Common myeloid progenitor, CD34-positive (primary cell): Measurements from ENCODE around the gene KLF3.

ENCODE experiments used
- CTCF ChIA-PET: fragments of 350-600 bp; sonication (Branson Sonifier 250); formaldehyde crosslinking; loops from one replicate; lab custom pipeline; 2021; ENCODE audit warnings: antibody characterized with exemption; lab: Charles Lee
- POLR2A ChIA-PET: fragments of 350-600 bp; sonication (Branson Sonifier 250); formaldehyde crosslinking; loops from one replicate; lab custom pipeline; 2021; ENCODE audit warnings: antibody characterized with exemption; lab: Charles Lee
- DNase-seq, 3 donors: peaks; one replicate each; pipeline versions ENCODE4 v3.0.0 to v3.0.0-alpha.2; 2013
- H3K27ac ChIP-seq, 2 experiments: 1 replicate in 1 of 2; 2 replicates in 1 of 2; pipeline ENCODE4 v1.7.0; 2013; ENCODE audit warnings: inconsistent platforms in 2 of 2, low read length in 2 of 2, mild to moderate bottlenecking in 2 of 2, low read depth in 1 of 2, moderate library complexity in 1 of 2; ENCODE audit not compliant: severe bottlenecking in 2 of 2, insufficient read depth in 1 of 2, poor library complexity in 1 of 2
- H3K27me3 ChIP-seq, 5 experiments: replicated peaks in 2 of 5; 1 replicate in 3 of 5; 2 replicates in 2 of 5; pipeline versions ENCODE4 v1.6.1 to v1.7.0; 2013; ENCODE audit warnings: low read length in 4 of 5, mild to moderate bottlenecking in 2 of 5, moderate library complexity in 2 of 5, inconsistent platforms in 1 of 5; ENCODE audit not compliant: insufficient read depth in 5 of 5, control insufficient read depth in 4 of 5
- H3K36me3 ChIP-seq, 4 experiments: 1 replicate in 2 of 4; 2 replicates in 2 of 4; pipeline versions ENCODE4 v1.6.1 to v1.7.0; 2013; ENCODE audit warnings: low read length in 3 of 4, control low read depth in 1 of 4, mild to moderate bottlenecking in 1 of 4; ENCODE audit not compliant: control insufficient read depth in 4 of 4, insufficient read depth in 4 of 4
- H3K4me1 ChIP-seq, 4 experiments: 1 replicate in 3 of 4; 2 replicates in 1 of 4; pipeline versions ENCODE4 v1.6.1 to v1.7.1; 2013; ENCODE audit warnings: low read length in 3 of 4, mild to moderate bottlenecking in 3 of 4, control low read depth in 1 of 4, inconsistent platforms in 1 of 4, moderate library complexity in 1 of 4; ENCODE audit not compliant: control insufficient read depth in 4 of 4, insufficient read depth in 4 of 4; ENCODE audit errors: control extremely low read depth in 1 of 4
- H3K4me3 ChIP-seq, 7 experiments: 1 replicate in 4 of 7; 2 replicates in 3 of 7; pipeline versions ENCODE4 v1.5.1 to v1.7.0; 2013; ENCODE audit warnings: mild to moderate bottlenecking in 7 of 7, low read length in 6 of 7, moderate library complexity in 6 of 7, inconsistent platforms in 2 of 7, low read depth in 2 of 7, control low read depth in 1 of 7; ENCODE audit not compliant: insufficient read depth in 4 of 7, control insufficient read depth in 1 of 7; ENCODE audit errors: extremely low read depth in 1 of 7
- H3K9me3 ChIP-seq, 5 experiments: 1 replicate in 4 of 5; 2 replicates in 1 of 5; pipeline versions ENCODE4 v1.6.1 to v1.7.1; 2013; ENCODE audit warnings: low read length in 4 of 5, mild to moderate bottlenecking in 2 of 5, inconsistent platforms in 1 of 5, low read depth in 1 of 5, moderate library complexity in 1 of 5; ENCODE audit not compliant: control insufficient read depth in 4 of 5, insufficient read depth in 2 of 5; ENCODE audit errors: control extremely low read depth in 1 of 5
- WGBS: methylation state at CpG from one replicate; pipeline ENCODE4 v1.1.5; 2013; ENCODE audit not compliant: insufficient coverage; 5-methylcytosine and 5-hydroxymethylcytosine counted together

KLF3 gene

GRCh38 chr4:38662522-38663089, 1.4 kb upstream of the KLF3 start:
- 46% methylated on average over 21 of the region's 26 CpGs for WGBS
- Histone ChIP-seq H3K4me3 (peak overlapping the region; percentile 49 to 89 (median 67)), H3K9me3 (no peaks in the 10 kb centered on the region), H3K27ac (peak overlapping the region; percentile 82 to 90), H3K27me3 (no peaks in the 10 kb centered on the region), H3K36me3 (no peaks in the 10 kb centered on the region), H3K4me1 (peaks cover 25 to 64% (median 40%) of the 10 kb centered on the region in 4 experiments)
- ChIA-PET POLR2A (interaction anchor here (0.7 to 1.6 kb wide), 2 partner anchors 12 to 16 kb away, joined by 3 to 4 read pairs; no protein-coding TSS in a partner anchor), CTCF (interaction anchor here (1.0 to 1.8 kb wide), 5 partner anchors 8 to 485 kb away, joined by 3 to 5 read pairs (median 4); no protein-coding TSS in a partner anchor)
- peak in 1 of 3 donors; percentile 56 for DNase-seq

DNA sequence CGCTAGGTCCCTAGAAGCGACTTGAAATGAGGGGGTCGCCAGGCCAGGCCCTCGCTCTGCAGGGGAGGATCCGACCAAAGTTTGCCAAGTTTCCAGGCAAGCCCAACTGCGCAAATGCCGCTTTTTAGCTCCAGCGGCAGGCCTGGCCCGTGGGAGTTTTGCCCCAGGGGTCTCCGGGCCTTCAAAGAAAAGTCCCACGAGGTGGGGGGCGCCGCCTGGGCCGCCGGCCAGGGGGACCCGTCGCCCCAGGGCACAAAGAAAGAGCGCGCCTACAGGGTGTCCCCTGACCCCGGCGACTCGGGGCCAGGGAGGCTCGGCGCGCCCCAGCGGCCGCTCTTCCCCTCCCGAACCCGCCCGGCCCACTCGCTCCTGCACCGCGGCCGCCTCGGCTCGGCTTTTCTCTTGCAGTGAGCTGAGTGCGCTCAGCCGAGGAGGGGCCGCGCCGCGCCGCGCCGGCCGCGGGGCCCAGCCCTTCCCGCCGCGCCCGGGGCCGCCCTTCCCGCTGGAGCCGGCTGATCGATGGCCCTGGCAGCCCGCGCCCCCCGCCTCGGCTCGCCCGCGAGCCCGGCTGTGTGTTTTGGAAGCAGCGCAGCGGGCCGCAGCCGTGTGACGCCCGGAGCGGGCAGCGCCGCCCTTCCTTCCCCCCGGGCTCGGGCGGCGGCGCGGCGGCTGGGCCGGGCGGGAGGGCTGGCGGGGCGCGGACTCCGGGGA, 754 bp upstream of the KLF3 start:
- CTCF ChIA-PET: interaction anchor here (1.4 to 1.8 kb wide), 4 partner anchors 8 to 486 kb away, joined by 4 to 5 read pairs (median 4); no protein-coding TSS in a partner anchor
- Histone ChIP-seq H3K27ac (peak overlapping the region; percentile 82 to 90), H3K27me3 (no peaks in the 10 kb centered on the region), H3K4me3 (peak overlapping the region; percentile 49 to 89 (median 67)), H3K4me1 (peaks cover 31 to 70% (median 45%) of the 10 kb centered on the region in 4 experiments), H3K9me3 (no peaks in the 10 kb centered on the region), H3K36me3 (no peaks in the 10 kb centered on the region)
- POLR2A ChIA-PET: interaction anchor here (1.0 to 1.6 kb wide), 2 partner anchors 13 to 15 kb away, joined by 3 read pairs; no protein-coding TSS in a partner anchor
- WGBS: under 1% methylated on average over 62 of the region's 85 CpGs
- peak; percentile 30 to 73 (median 60) for DNase-seq

GRCh38 chr4:38664706-38665401, 855 bp downstream of the KLF3 start:
- WGBS: 0% methylated on average over 22 of the region's 53 CpGs
- DNase-seq: peak; percentile 45 to 79 (median 76)
- POLR2A ChIA-PET: interaction anchor here (1.0 kb wide), 1 partner anchor 15 kb away, joined by 3 read pairs; no protein-coding TSS in a partner anchor

GRCh38 chr4:38665551-38666411, 1.8 kb downstream of the KLF3 start:
- ChIA-PET CTCF (interaction anchor here (1.0 to 4.6 kb wide), 6 partner anchors 9 to 434 kb away, joined by 3 to 30 read pairs (median 6); no protein-coding TSS in a partner anchor), POLR2A (no interaction called here)
- H3K4me3 ChIP-seq: peak overlapping the region in 6 of 7 experiments; percentile 52 to 89 (median 85)
- 8% methylated on average over 3 of the region's 5 CpGs for WGBS
- H3K9me3 ChIP-seq: no peaks in the 10 kb centered on the region
- peak overlapping the region; percentile 81 to 93 for H3K27ac ChIP-seq
- no peak for DNase-seq
- H3K36me3 ChIP-seq: no peaks in the 10 kb centered on the region
- peaks cover 51 to 75% (median 64%) of the 10 kb centered on the region in 4 experiments for H3K4me1 ChIP-seq
- no peaks in the 10 kb centered on the region for H3K27me3 ChIP-seq

More at GRCh38 chr4:38664706-38665401, 855 bp downstream of the KLF3 start:
- Histone ChIP-seq H3K4me3 (peak overlapping the region; percentile 52 to 92 (median 86)), H3K27ac (peak overlapping the region; percentile 81 to 93), H3K27me3 (no peaks in the 10 kb centered on the region), H3K36me3 (no peaks in the 10 kb centered on the region), H3K4me1 (peaks cover 42 to 68% (median 54%) of the 10 kb centered on the region in 4 experiments), H3K9me3 (no peaks in the 10 kb centered on the region)
- CTCF ChIA-PET: interaction anchor here (1.0 to 2.1 kb wide), 2 partner anchors 10 to 11 kb away, joined by 3 to 7 read pairs; no protein-coding TSS in a partner anchor

GRCh38 chr4:38666766-38667084, 2.7 kb downstream of the KLF3 start:
- no peaks in the 10 kb centered on the region for H3K27me3 ChIP-seq
- peaks cover 55 to 76% (median 69%) of the 10 kb centered on the region in 4 experiments for H3K4me1 ChIP-seq
- H3K9me3 ChIP-seq: no peaks in the 10 kb centered on the region
- DNase-seq: no peak
- peak overlapping the region; percentile 81 to 93 for H3K27ac ChIP-seq
- WGBS: no CpG with 5 or more reads among the region's 1 CpG
- H3K36me3 ChIP-seq: no peaks in the 10 kb centered on the region
- POLR2A ChIA-PET: interaction anchor here (0.6 kb wide), 1 partner anchor 489 kb away, joined by 3 read pairs; no protein-coding TSS in a partner anchor
- peak overlapping the region in 6 of 7 experiments; percentile 37 to 89 (median 85) for H3K4me3 ChIP-seq
- CTCF ChIA-PET: interaction anchor here (1.2 to 4.6 kb wide), 5 partner anchors 8 to 435 kb away, joined by 3 to 30 read pairs (median 7); no protein-coding TSS in a partner anchor
